GM21381 (cell line): ENCODE results near the gene ZNHIT3.

Source experiments
- ATAC-seq: cut with Tn5 transposase; IDR thresholded peaks from one replicate; pipeline ENCODE4 v1.9.1; 2021; ENCODE audit warnings: mild to moderate bottlenecking, moderate library complexity; ENCODE audit not compliant: unreplicated experiment

The ZNHIT3 gene

DNA sequence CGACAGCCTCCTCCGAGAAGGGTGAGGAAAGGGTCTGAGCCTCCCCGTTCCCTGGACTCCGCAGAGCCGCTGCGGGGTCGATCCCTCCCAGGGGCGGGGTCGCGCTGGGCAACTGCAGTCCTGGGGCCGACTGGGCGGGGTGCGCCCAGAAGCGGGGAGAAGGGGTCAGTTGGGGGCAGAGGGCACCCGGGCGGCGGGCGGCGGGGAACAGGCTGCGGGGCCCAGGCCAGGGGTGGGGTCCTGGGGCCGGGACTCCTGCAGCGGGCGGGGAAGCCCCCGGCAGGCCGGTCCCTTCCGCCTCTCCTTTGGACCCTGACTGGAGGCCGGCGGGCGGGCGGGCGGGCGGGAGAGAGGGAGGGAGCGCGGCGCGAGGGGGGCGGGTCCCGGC lies 58.6 kb downstream of the ZNHIT3 start:
- ATAC-seq = peak; percentile 32
